Pancreas (tissue), 10 donors: ENCODE results near the gene MAN1A1. TPM values are rescaled to one million over a fixed set of nuclear protein-coding genes. Genes with fewer than 3 reads are reported as not detected.

Source experiments
- ATAC-seq, 4 donors: fragments of 200-7000 bp; cut with Tn5 transposase; one replicate each; pipeline versions ENCODE4 v1.8.0 to v1.9.1; 2020; ENCODE audit warnings: mild to moderate bottlenecking in 4 of 4, moderate library complexity in 4 of 4
- DNase-seq, 6 donors: peaks; one replicate each; pipeline ENCODE4 v3.0.0-alpha.2; 2020
- FAIRE-seq: peaks from 2 replicates; lab custom pipeline; 2012; peaks lifted over from hg19 to GRCh38; lab: Jason Lieb, UNC
- H3K27ac ChIP-seq, 4 donors: fragments of 200-600 bp; sonication (generic); 1 replicate in 3 of 4; 2 replicates in 1 of 4; pipeline versions ENCODE4 v1.5.0 to v1.8.0; 2020
- H3K27me3 ChIP-seq, 4 donors: fragments of 200-600 bp; one replicate each; pipeline ENCODE4 v1.8.0; 2021
- H3K36me3 ChIP-seq, 3 donors: fragments of 200-600 bp; sonication (generic) in 1 of 3; one replicate each; pipeline versions ENCODE4 v1.5.0 to v1.8.0; 2020 to 2021
- H3K4me1 ChIP-seq, 3 donors: fragments of 200-600 bp; one replicate each; pipeline ENCODE4 v1.8.0; 2021
- H3K4me3 ChIP-seq, 4 donors: fragments of 200-600 bp; sonication (generic) in 2 of 4; one replicate each; pipeline versions ENCODE4 v1.5.0 to v1.8.0; 2020 to 2021
- H3K9me3 ChIP-seq, 4 donors: fragments of 200-600 bp; one replicate each; pipeline ENCODE4 v1.8.0; 2021
- WGBS, 2 donors: extraction: QIAGEN DNeasy Blood & Tissue Kit; methylation state at CpG; one replicate each; pipeline ENCODE4 v1.1.7; 2013; 5-methylcytosine and 5-hydroxymethylcytosine counted together
- intact Hi-C, 3 donors: fragments of 100-400 bp; cut with DNase I; formaldehyde crosslinking; loops; one replicate each; pipeline versions ENCODE4 v1.11.1 to v1.14.2; 2022
- polyA plus RNA-seq, 2 donors: library from polyadenylated mRNA; stranded (reverse); fragments of 200-250 nt; gene quantifications; one replicate each; pipeline ENCODE4 v1.2.3, GENCODE V29; 2013
- total RNA-seq, 6 donors: library from RNA; stranded (reverse); fragmentation: NEBNext Ultra II Directional in 4 of 6; extraction: Animal tissue kit (Norgen Biotek cat#: 25700) in 4 of 6; gene quantifications; one replicate each; pipeline versions ENCODE4 v1.2.1 to v1.2.4, GENCODE V29; 2021 to 2023
- TF ChIP-seq, protein P1 (sequence below), 4 donors: fragments of 200-600 bp; sonication (generic) in 3 of 4; IDR thresholded peaks; one replicate each; pipeline versions ENCODE4 v1.5.0 to v1.8.0; 2021; ENCODE audit warnings: antibody characterized with exemption in 4 of 4
- donor health status: healthy with polysubstance abuse.
- donor health status: DM: no; HTN: no; CAD: no; lungs with moderate emphysema.
- donor health status: DM: no; HTN: no; CAD: no.
- donor health status: control.
- donor health status: control.
- donor health status: Bipolar disorder and iron deficiency.
- donor health status: DM: yes; HTN: yes; CAD: no.
- donor health status: DM: no; HTN: no; CAD: no.
- donor health status: DM: no; HTN: no; CAD: no.
- donor health status: DM: yes; HTN: yes; CAD: no.

Gene MAN1A1
- total and polyA plus RNA-seq, 8 donors: 11.7 to 86.1 (median 30.7) TPM

DNA sequence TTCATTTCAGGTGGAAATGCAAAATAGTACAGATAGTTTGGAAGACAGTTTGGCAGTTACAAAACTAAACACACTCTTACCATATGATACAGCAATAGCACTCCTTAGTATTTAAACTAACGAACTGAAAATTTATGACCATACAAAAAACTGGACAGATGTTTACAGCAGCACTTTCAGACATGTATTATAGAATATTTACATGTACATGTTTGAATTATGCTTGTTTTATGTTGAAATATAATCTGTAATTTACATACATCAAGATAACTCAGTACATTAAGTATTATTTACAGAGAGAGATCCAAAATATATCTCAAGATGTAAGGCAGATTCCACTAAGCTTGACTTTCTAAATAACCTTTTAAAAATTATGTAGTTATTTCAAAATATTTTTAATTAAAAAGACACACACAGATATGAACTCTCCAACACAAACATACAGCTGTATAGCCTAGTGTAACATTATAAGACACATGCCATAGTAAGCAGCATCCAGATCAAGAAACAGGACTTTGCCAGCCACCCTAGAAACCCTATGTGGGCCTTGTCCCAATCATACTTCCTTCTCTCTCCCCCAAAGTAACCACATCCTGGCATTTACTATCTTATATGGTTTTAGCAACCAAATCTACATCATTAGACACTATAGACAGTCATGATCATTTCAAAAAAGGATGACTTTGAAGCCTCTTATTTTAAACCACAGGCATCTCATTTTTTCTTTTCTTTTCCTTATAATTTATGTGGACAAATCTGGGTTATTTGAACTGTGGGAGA lies 82.2 kb downstream of the MAN1A1 start:
- TF ChIP-seq, protein P1, sequence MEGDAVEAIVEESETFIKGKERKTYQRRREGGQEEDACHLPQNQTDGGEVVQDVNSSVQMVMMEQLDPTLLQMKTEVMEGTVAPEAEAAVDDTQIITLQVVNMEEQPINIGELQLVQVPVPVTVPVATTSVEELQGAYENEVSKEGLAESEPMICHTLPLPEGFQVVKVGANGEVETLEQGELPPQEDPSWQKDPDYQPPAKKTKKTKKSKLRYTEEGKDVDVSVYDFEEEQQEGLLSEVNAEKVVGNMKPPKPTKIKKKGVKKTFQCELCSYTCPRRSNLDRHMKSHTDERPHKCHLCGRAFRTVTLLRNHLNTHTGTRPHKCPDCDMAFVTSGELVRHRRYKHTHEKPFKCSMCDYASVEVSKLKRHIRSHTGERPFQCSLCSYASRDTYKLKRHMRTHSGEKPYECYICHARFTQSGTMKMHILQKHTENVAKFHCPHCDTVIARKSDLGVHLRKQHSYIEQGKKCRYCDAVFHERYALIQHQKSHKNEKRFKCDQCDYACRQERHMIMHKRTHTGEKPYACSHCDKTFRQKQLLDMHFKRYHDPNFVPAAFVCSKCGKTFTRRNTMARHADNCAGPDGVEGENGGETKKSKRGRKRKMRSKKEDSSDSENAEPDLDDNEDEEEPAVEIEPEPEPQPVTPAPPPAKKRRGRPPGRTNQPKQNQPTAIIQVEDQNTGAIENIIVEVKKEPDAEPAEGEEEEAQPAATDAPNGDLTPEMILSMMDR (IDR thresholded peaks at IDR 0.05): no peak
- ATAC-seq (no peak), DNase-seq (no peak), FAIRE-seq (no peak)
- peaks cover 5 to 18% (median 5%) of the 10 kb centered on the region in 3 donors for H3K4me1 ChIP-seq
- H3K4me3 ChIP-seq: no peak overlapping the region
- intact Hi-C loops: no loop called here
- no peaks in the 10 kb centered on the region for H3K9me3 ChIP-seq
- H3K27ac ChIP-seq: no peak overlapping the region
- H3K36me3 ChIP-seq: no peaks in the 10 kb centered on the region
- H3K27me3 ChIP-seq: no peaks in the 10 kb centered on the region
- 93% methylated on average over 1 of the region's 1 CpG for WGBS, 2 donors

DNA sequence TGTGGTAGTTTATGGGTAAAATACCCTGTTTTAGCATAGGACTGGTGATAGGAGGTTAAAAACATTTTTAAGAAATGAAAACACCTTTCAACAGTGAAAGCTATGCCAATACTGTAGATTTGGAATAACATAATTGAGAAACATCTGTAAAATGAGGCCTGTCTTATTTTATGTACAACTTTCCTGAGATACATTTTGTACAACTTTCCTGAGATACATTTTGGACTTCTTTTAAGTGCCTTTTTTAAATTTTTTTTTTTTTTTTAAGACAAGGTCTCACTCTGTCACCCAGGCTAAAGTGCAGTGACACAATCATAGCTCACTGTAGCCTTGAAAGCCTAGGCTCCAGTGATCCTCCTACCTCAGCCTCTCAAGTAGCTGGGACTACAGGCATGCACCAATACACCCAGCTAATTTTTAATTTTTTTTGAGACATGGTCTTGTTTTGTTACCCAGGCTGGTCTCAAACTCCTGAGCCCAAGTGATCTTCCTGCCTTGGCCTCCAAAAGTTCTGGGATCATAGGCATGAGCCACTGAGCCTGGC lies 84.6 kb downstream of the MAN1A1 start:
- Histone ChIP-seq H3K9me3 (no peaks in the 10 kb centered on the region), H3K4me1 (peaks cover 14 to 24% (median 20%) of the 10 kb centered on the region in 3 donors), H3K27me3 (no peaks in the 10 kb centered on the region), H3K36me3 (no peaks in the 10 kb centered on the region), H3K27ac (no peak overlapping the region), H3K4me3 (no peak overlapping the region)
- ATAC-seq: no peak
- TF ChIP-seq, protein P1 (IDR thresholded peaks at IDR 0.05): no peak
- no peak for DNase-seq
- intact Hi-C loops: no loop called here
- no peak for FAIRE-seq

DNA sequence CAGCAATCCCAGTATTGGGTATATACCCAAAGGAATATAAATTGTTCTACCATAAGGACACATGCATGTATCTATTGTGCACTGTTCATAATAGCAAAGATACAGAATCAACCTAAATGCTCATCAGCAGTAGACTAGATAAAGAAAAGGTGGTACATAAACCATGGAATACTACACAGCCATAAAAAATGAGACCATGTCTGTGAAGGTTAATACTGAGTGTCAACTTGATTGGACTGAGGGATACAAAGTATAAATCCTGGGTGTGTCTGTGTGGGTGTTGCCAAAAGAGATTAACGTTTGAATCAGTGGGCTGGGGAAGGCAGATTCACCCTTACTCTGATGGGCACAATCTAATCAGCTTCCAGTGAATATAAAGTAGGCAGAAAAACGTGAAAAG lies 86.9 kb downstream of the MAN1A1 start:
- ATAC-seq (no peak), FAIRE-seq (no peak), DNase-seq (no peak)
- WGBS, 2 donors: 39 to 50% methylated on average over 2 of the region's 2 CpGs
- Histone ChIP-seq H3K9me3 (no peaks in the 10 kb centered on the region), H3K27me3 (no peaks in the 10 kb centered on the region), H3K4me3 (no peak overlapping the region), H3K27ac (no peak overlapping the region), H3K36me3 (no peaks in the 10 kb centered on the region), H3K4me1 (peaks cover 22 to 30% (median 27%) of the 10 kb centered on the region in 3 donors)
- TF ChIP-seq, protein P1 (IDR thresholded peaks at IDR 0.05): no peak
- intact Hi-C loops: no loop called here

DNA sequence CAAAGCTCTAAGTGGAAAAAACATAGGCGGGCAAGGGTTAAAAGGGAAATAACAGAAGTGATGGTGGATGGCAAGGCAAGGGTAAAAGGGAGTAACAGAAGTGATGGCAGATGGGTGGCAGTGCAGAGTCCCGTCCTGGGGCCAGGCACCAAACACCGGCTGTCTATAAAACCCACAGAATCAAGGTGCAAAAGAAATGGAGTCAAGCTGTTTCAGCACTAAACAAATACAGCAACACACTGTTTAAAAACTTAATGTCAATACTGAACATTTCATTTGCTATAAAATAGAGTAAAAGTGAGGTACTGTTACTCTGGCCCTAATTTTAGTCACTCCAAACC lies 87.6 kb downstream of the MAN1A1 start:
- no peaks in the 10 kb centered on the region for H3K27me3 ChIP-seq
- peak overlapping the region in 2 of 4 donors; percentile 17 to 68 for H3K27ac ChIP-seq
- WGBS, 2 donors: 79 to 84% methylated on average over 3 of the region's 3 CpGs
- FAIRE-seq (no peak), ATAC-seq (peak in 3 of 4 donors; percentile 15 to 36 (median 23)), DNase-seq (no peak)
- H3K4me3 ChIP-seq: no peak overlapping the region
- H3K4me1 ChIP-seq: peaks cover 22 to 30% (median 22%) of the 10 kb centered on the region in 3 donors
- no peaks in the 10 kb centered on the region for H3K9me3 ChIP-seq
- H3K36me3 ChIP-seq: no peaks in the 10 kb centered on the region
- TF ChIP-seq, protein P1 (IDR thresholded peaks at IDR 0.05): no peak
- intact Hi-C loops: no loop called here

DNA sequence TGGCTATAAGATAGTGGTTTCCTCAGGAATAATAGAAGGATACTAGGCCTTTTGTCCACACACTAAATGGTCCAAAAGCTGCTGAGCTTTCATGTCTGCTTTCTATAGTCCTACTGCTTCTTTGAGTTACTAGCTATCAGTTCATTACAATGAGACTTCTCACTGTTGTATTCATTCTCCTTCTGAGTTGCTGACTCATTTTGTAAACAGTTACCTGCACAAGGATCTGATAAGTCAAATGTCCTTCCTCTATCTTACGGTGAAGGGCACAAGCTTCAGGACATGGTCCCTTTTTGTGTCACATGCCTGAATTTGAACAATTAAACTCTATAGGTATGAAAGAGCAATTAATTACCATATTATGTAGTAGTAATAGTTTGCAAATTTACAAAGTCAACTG lies 90.5 kb downstream of the MAN1A1 start:
- Histone ChIP-seq H3K27ac (no peak overlapping the region), H3K36me3 (no peaks in the 10 kb centered on the region), H3K9me3 (no peaks in the 10 kb centered on the region), H3K4me1 (peaks cover 13 to 30% (median 22%) of the 10 kb centered on the region in 3 donors), H3K27me3 (no peaks in the 10 kb centered on the region), H3K4me3 (no peak overlapping the region)
- ATAC-seq (peak; percentile 73 to 84 (median 76)), FAIRE-seq (no peak), DNase-seq (no peak)
- 10 to 16% methylated on average over 1 of the region's 1 CpG for WGBS, 2 donors
- intact Hi-C loops: no loop called here
- TF ChIP-seq, protein P1 (IDR thresholded peaks at IDR 0.05): no peak
